OCI-LY3 (cell line): ENCODE data around the gene BOLA1.

ENCODE experiments used
- EZH2phosphoT487 ChIP-seq: fragments of 200-600 bp; shearing (Covaris generic); IDR thresholded peaks from 2 replicates; pipeline ENCODE4 v1.6.1; 2018; ENCODE audit warnings: antibody characterized with exemption, mixed run types, low read depth
- TF ChIP-seq, protein P1 (sequence below): fragments of 200-600, 300-600 bp; sonication (generic); IDR thresholded peaks from 2 replicates; pipeline ENCODE4 v1.5.1; 2014; ENCODE audit warnings: antibody characterized with exemption, low read length, low read depth

- TF ChIP-seq, protein P1, sequence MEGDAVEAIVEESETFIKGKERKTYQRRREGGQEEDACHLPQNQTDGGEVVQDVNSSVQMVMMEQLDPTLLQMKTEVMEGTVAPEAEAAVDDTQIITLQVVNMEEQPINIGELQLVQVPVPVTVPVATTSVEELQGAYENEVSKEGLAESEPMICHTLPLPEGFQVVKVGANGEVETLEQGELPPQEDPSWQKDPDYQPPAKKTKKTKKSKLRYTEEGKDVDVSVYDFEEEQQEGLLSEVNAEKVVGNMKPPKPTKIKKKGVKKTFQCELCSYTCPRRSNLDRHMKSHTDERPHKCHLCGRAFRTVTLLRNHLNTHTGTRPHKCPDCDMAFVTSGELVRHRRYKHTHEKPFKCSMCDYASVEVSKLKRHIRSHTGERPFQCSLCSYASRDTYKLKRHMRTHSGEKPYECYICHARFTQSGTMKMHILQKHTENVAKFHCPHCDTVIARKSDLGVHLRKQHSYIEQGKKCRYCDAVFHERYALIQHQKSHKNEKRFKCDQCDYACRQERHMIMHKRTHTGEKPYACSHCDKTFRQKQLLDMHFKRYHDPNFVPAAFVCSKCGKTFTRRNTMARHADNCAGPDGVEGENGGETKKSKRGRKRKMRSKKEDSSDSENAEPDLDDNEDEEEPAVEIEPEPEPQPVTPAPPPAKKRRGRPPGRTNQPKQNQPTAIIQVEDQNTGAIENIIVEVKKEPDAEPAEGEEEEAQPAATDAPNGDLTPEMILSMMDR, result no peak
- no peak for TF ChIP-seq EZH2phosphoT487
Measured at GRCh38 chr1:149917571-149918144, 18.3 kb downstream of the BOLA1 start, which contains the start of gene SV2A.
